Progenitor cell of endocrine pancreas (in vitro differentiated cells): ENCODE results near the gene ZDHHC14. TPM values are rescaled to one million over a fixed set of nuclear protein-coding genes. Genes with fewer than 3 reads are reported as not detected.
"Not testable (repeated sequence)": the region's sequence is repeated elsewhere in the genome, so short reads cannot be mapped to it uniquely, and the experiment has no call there.

ENCODE experiments used
- DNase-seq: peaks from one replicate; pipeline ENCODE4 v3.0.0; 2021; ENCODE audit warnings: low spot score; ENCODE audit not compliant: unreplicated experiment
- H3K27ac Mint-ChIP-seq: 2 replicates; pipeline ENCODE4 v1.8.0; 2021; ENCODE audit warnings: mild to moderate bottlenecking, moderate library complexity, mixed read lengths
- H3K27me3 Mint-ChIP-seq: 2 replicates; pipeline ENCODE4 v1.8.0; 2021; ENCODE audit warnings: mixed read lengths
- H3K36me3 Mint-ChIP-seq: 2 replicates; pipeline ENCODE4 v1.8.0; 2022; ENCODE audit warnings: mixed read lengths; ENCODE audit not compliant: insufficient read depth
- H3K4me1 Mint-ChIP-seq: 2 replicates; pipeline ENCODE4 v1.8.0; 2021; ENCODE audit warnings: low read depth, mixed read lengths
- H3K4me3 Mint-ChIP-seq: 2 replicates; pipeline ENCODE4 v1.8.0; 2021; ENCODE audit warnings: low read depth, mild to moderate bottlenecking, moderate library complexity, mixed read lengths
- H3K9me3 Mint-ChIP-seq: 2 replicates; pipeline ENCODE4 v1.8.0; 2021; ENCODE audit warnings: low read depth, mixed read lengths
- CTCF ChIP-seq: fragments of 200-600 bp; sonication (generic); IDR thresholded peaks from one replicate; pipeline ENCODE4 v1.5.0; 2021; ENCODE audit warnings: antibody characterized with exemption, mild to moderate bottlenecking; ENCODE audit not compliant: unreplicated experiment
- long read RNA-seq: library from polyadenylated mRNA; unstranded; transcript quantifications from one replicate; pipeline ENCODE4 v2.0.0, GENCODE V29; 2020
- total RNA-seq: library from RNA; stranded (reverse); gene quantifications from 2 replicates; pipeline ENCODE4 v1.2.1, GENCODE V29; 2021

The ZDHHC14 gene
- 9.0 and 9.1 TPM in 2 replicates for total RNA-seq
- long read RNA-seq, partial matches to known transcripts, result 3 of 6 reads
- long read RNA-seq, other reads (novel, unspliced or antisense), result 3 of 6 reads

GRCh38 chr6:157380779-157381561, at the start of gene ZDHHC14:
TSS of gene ZDHHC14 (plus strand) at chr6:157381190.
- peak within 1 kb of the TSS; percentile 82 for H3K27ac Mint-ChIP-seq
- H3K4me1 Mint-ChIP-seq, result peaks cover 14% of the 10 kb centered on the region
- H3K4me3 Mint-ChIP-seq, result peak within 1 kb of the TSS; percentile 80
- no peak for TF ChIP-seq CTCF
- DNase-seq, result peak; percentile 73
- H3K9me3 Mint-ChIP-seq, result no peaks in the 10 kb centered on the region
- peaks cover 23% of the 10 kb centered on the region for H3K27me3 Mint-ChIP-seq
- no peaks in the 10 kb centered on the region for H3K36me3 Mint-ChIP-seq

GRCh38 chr6:157332813-157333212, 48.2 kb upstream of the ZDHHC14 start:
- no peaks in the 10 kb centered on the region for H3K36me3 Mint-ChIP-seq
- no peak overlapping the region for H3K4me3 Mint-ChIP-seq
- H3K27me3 Mint-ChIP-seq, result peaks cover 49% of the 10 kb centered on the region
- H3K27ac Mint-ChIP-seq, result no peak overlapping the region
- no peak for TF ChIP-seq CTCF
- H3K9me3 Mint-ChIP-seq, result no peaks in the 10 kb centered on the region
- no peak for DNase-seq
- H3K4me1 Mint-ChIP-seq, result no peaks in the 10 kb centered on the region

- H3K4me1 Mint-ChIP-seq, result no peaks in the 10 kb centered on the region
Measured at GRCh38 chr6:157333537-157333936, 47.5 kb upstream of the ZDHHC14 start.

GRCh38 chr6:157333956-157334355, 47.0 kb upstream of the ZDHHC14 start:
- H3K27me3 Mint-ChIP-seq, result peaks cover 42% of the 10 kb centered on the region
- no peak overlapping the region for H3K27ac Mint-ChIP-seq
- H3K9me3 Mint-ChIP-seq, result no peaks in the 10 kb centered on the region
- no peak overlapping the region for H3K4me3 Mint-ChIP-seq
- no peak for DNase-seq
- H3K36me3 Mint-ChIP-seq, result no peaks in the 10 kb centered on the region
- TF ChIP-seq CTCF, result no peak
- no peaks in the 10 kb centered on the region for H3K4me1 Mint-ChIP-seq

More at GRCh38 chr6:157333537-157333936, 47.5 kb upstream of the ZDHHC14 start:
- H3K27ac Mint-ChIP-seq, result no peak overlapping the region
- H3K4me3 Mint-ChIP-seq, result no peak overlapping the region
- H3K9me3 Mint-ChIP-seq, result no peaks in the 10 kb centered on the region
- no peak for TF ChIP-seq CTCF
- H3K27me3 Mint-ChIP-seq, result peaks cover 43% of the 10 kb centered on the region
- no peak for DNase-seq
- H3K36me3 Mint-ChIP-seq, result no peaks in the 10 kb centered on the region

- Mint-ChIP-seq H3K27ac (peak overlapping the region; percentile 54), H3K4me1 (no peaks in the 10 kb centered on the region), H3K9me3 (no peaks in the 10 kb centered on the region), H3K27me3 (peaks cover 32% of the 10 kb centered on the region), H3K36me3 (no peaks in the 10 kb centered on the region), H3K4me3 (no peak overlapping the region)
- TF ChIP-seq CTCF, result no peak
- DNase-seq, result no peak
Measured at GRCh38 chr6:157335829-157336228, 45.2 kb upstream of the ZDHHC14 start.

GRCh38 chr6:157337276-157337675, 43.7 kb upstream of the ZDHHC14 start:
- not testable (repeated sequence) for DNase-seq, H3K4me1 Mint-ChIP-seq, H3K4me3 Mint-ChIP-seq, H3K27ac Mint-ChIP-seq, H3K9me3 Mint-ChIP-seq, H3K36me3 Mint-ChIP-seq
- peaks cover 22% of the 10 kb centered on the region for H3K27me3 Mint-ChIP-seq
